Gastrocnemius medialis (tissue), 4 donors: ENCODE data around the gene ZNF536.

Experiments
- POLR2A ChIP-seq, 2 donors: fragments of 450-650 bp; IDR thresholded peaks; one replicate each; pipeline ENCODE4 v1.6.1; 2017; ENCODE audit warnings: antibody characterized with exemption in 2 of 2, mild to moderate bottlenecking in 2 of 2, moderate library complexity in 2 of 2
- TF ChIP-seq, protein P1 (sequence below), 5 experiments: fragments of 450-650 bp in 3 of 5; fragments of 200-600 bp in 2 of 5; sonication (generic) in 2 of 5; IDR thresholded peaks in 4 of 5; conservative IDR thresholded peaks in 1 of 5; 1 replicate in 4 of 5; 2 replicates in 1 of 5; pipeline ENCODE4 v1.5.1; 2016 to 2019; ENCODE audit warnings: antibody characterized with exemption in 5 of 5, mild to moderate bottlenecking in 3 of 5, moderate library complexity in 3 of 5

DNA sequence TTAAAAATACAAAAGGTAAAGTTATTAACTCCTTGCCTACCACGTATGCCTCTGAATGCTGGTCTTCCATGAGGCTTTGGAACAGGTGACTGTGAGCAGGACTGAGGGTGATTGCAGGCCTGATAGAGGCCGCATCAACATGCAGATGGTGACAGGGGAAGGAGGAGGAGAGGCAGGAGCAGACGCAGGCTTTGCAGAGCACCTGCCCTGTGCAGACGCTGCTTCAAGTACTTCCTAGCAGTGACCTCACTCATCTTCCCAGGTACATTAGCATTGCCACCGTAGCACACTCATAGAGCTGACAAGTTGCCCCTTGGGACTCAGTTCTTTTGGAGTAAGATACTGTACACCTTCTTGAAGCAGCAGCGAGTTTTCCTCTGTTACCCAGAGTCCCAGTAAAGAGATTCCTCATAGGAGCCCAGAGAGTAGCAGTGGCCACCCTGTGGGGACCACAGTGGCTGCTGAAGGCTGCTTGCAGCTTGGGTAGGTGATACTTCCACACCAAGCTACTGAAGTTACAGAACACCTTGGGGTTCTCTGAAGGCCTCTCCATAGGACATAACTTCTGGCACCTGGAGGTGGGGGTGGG, 56.0 kb downstream of the ZNF536 start:
- TF ChIP-seq, protein P1, sequence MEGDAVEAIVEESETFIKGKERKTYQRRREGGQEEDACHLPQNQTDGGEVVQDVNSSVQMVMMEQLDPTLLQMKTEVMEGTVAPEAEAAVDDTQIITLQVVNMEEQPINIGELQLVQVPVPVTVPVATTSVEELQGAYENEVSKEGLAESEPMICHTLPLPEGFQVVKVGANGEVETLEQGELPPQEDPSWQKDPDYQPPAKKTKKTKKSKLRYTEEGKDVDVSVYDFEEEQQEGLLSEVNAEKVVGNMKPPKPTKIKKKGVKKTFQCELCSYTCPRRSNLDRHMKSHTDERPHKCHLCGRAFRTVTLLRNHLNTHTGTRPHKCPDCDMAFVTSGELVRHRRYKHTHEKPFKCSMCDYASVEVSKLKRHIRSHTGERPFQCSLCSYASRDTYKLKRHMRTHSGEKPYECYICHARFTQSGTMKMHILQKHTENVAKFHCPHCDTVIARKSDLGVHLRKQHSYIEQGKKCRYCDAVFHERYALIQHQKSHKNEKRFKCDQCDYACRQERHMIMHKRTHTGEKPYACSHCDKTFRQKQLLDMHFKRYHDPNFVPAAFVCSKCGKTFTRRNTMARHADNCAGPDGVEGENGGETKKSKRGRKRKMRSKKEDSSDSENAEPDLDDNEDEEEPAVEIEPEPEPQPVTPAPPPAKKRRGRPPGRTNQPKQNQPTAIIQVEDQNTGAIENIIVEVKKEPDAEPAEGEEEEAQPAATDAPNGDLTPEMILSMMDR (IDR thresholded peaks at IDR 0.05 in 4 of 5, conservative IDR thresholded peaks at IDR 0.05 in 1 of 5): no peak
- TF ChIP-seq POLR2A (IDR thresholded peaks at IDR 0.05): no peak
